A673 (cell line): Measurements from ENCODE around the gene NBAS. TPM values are rescaled to one million over a fixed set of nuclear protein-coding genes. Genes with fewer than 3 reads are reported as not detected.

Source experiments
- BruUV-seq: library from RNA; stranded (reverse); fragments of 400-500 nt; replicated peaks from 2 replicates; lab custom pipeline; 2021; lab: Mats Ljungman, UMichigan
- CTCF ChIA-PET: fragments of 300-600 bp; sonication (Branson Sonifier 250); formaldehyde crosslinking; loops from one replicate; lab custom pipeline; 2022; ENCODE audit warnings: antibody characterized with exemption; lab: Charles Lee
- POLR2A ChIA-PET: fragments of 300-600 bp; sonication (Branson Sonifier 250); formaldehyde crosslinking; loops from one replicate; lab custom pipeline; 2022; ENCODE audit warnings: antibody characterized with exemption; ENCODE audit not compliant: low non-redundant PET; lab: Charles Lee
- DNase-seq: peaks from one replicate; pipeline ENCODE4 v3.0.0-alpha.2; 2015; ENCODE audit warnings: low spot score
- H3K27ac ChIP-seq: fragments of 200-600 bp; sonication (generic); 2 replicates; pipeline ENCODE4 v1.5.1; 2016; ENCODE audit warnings: mixed run types, low read depth, mild to moderate bottlenecking, mixed read lengths, antibody characterized with exemption, low read length; ENCODE audit not compliant: poor library complexity, severe bottlenecking
- H3K27me3 ChIP-seq: fragments of 200-600 bp; sonication (generic); replicated peaks from 2 replicates; pipeline ENCODE4 v1.6.1; 2017; ENCODE audit warnings: mixed run types, low read depth, mild to moderate bottlenecking, mixed read lengths, antibody characterized with exemption, low read length; ENCODE audit not compliant: insufficient read depth, poor library complexity
- H3K36me3 ChIP-seq: fragments of 200-600 bp; sonication (generic); 2 replicates; pipeline ENCODE4 v1.6.1; 2016; ENCODE audit warnings: mixed run types, mild to moderate bottlenecking, mixed read lengths, antibody characterized with exemption, low read length; ENCODE audit not compliant: insufficient read depth, poor library complexity, severe bottlenecking
- H3K4me1 ChIP-seq: fragments of 200-600 bp; sonication (generic); 2 replicates; pipeline ENCODE4 v1.6.1; 2017; ENCODE audit warnings: mixed run types, mild to moderate bottlenecking, mixed read lengths, antibody characterized with exemption, low read length; ENCODE audit not compliant: insufficient read depth, poor library complexity, severe bottlenecking
- H3K4me3 ChIP-seq: fragments of 200-600 bp; sonication (generic); 2 replicates; pipeline ENCODE4 v1.5.1; 2016; ENCODE audit warnings: low read depth, mixed run types, mild to moderate bottlenecking, mixed read lengths, low read length; ENCODE audit not compliant: poor library complexity, severe bottlenecking
- H3K9me3 ChIP-seq: fragments of 200-600 bp; sonication (generic); 2 replicates; pipeline ENCODE4 v1.6.1; 2016; ENCODE audit warnings: mixed run types, low read depth, mild to moderate bottlenecking, mixed read lengths, antibody characterized with exemption, low read length; ENCODE audit not compliant: poor library complexity, severe bottlenecking
- EZH2 ChIP-seq: fragments of 200-600 bp; sonication (generic); IDR thresholded peaks from 2 replicates; pipeline ENCODE4 v1.6.1; 2017; ENCODE audit warnings: borderline replicate concordance, low read depth, mild to moderate bottlenecking, mixed read lengths, antibody characterized with exemption, low read length; ENCODE audit not compliant: poor library complexity, severe bottlenecking
- intact Hi-C: fragments of 100-400 bp; cut with micrococcal nuclease; formaldehyde crosslinking; loops from one replicate; pipeline ENCODE4 v1.10.0; 2022; ENCODE audit not compliant: unreplicated experiment
- total RNA-seq: library from RNA; stranded (reverse); gene quantifications from 2 replicates; pipeline ENCODE4 v1.2.3, GENCODE V29; 2021
- TF ChIP-seq, protein P1 (sequence below): fragments of 300-800, 200-600 bp; sonication (generic); conservative IDR thresholded peaks from 2 replicates; pipeline ENCODE4 v1.5.1; 2017; ENCODE audit warnings: low read depth, mild to moderate bottlenecking, antibody characterized with exemption, low read length, moderate library complexity, mixed read lengths

The NBAS gene
- total RNA-seq, 1 experiment from 2014 or later: 38.7 TPM

DNA sequence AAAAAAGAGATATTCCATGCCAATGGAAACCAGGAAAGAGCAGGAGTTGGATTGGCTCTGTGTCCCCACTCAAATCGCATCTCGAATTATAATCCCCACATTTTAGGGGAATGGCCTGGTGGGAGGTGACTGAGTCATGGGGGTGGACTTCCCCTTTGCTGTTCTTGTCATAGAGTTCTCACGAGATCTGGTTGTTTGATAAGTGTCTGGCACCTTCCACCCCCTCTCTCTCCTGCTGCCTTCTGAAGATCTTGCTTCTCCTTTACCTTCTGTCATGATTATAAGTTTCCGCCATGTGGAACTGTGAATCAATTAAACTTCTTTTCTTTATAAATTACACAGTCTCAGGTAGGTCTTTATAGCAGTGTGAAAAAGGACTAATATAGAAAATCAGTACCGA lies 355.6 kb downstream of the NBAS start:
- H3K36me3 ChIP-seq: no peaks in the 10 kb centered on the region
- ChIA-PET POLR2A (no interaction called here), CTCF (no interaction called here)
- BruUV-seq: no TSS peak
- H3K27me3 ChIP-seq: no peaks in the 10 kb centered on the region
- no peak overlapping the region for H3K27ac ChIP-seq
- H3K9me3 ChIP-seq: no peaks in the 10 kb centered on the region
- no peaks in the 10 kb centered on the region for H3K4me1 ChIP-seq
- DNase-seq: no peak
- H3K4me3 ChIP-seq: no peak overlapping the region
- TF ChIP-seq, protein P1, sequence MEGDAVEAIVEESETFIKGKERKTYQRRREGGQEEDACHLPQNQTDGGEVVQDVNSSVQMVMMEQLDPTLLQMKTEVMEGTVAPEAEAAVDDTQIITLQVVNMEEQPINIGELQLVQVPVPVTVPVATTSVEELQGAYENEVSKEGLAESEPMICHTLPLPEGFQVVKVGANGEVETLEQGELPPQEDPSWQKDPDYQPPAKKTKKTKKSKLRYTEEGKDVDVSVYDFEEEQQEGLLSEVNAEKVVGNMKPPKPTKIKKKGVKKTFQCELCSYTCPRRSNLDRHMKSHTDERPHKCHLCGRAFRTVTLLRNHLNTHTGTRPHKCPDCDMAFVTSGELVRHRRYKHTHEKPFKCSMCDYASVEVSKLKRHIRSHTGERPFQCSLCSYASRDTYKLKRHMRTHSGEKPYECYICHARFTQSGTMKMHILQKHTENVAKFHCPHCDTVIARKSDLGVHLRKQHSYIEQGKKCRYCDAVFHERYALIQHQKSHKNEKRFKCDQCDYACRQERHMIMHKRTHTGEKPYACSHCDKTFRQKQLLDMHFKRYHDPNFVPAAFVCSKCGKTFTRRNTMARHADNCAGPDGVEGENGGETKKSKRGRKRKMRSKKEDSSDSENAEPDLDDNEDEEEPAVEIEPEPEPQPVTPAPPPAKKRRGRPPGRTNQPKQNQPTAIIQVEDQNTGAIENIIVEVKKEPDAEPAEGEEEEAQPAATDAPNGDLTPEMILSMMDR: no peak
- no peak for TF ChIP-seq EZH2
- intact Hi-C loops: no loop called here

DNA sequence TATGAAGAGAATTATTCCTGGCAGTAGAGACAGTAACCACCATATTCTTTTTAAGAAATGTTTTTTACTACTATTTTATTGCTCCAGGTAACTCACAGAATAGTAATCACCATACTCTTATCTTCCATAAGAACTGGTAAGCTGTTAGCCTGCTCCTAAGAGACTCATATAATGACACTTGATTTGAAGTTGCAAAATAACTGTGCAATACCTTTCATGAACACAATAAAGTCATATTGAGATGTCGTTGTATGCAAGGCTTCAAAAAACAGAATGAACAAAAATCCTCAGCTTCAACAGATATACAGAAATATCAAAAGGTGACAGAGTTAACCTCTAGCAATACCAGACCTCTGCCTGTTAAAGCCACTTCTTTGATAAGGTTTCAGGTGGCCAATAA lies 360.1 kb downstream of the NBAS start:
- CTCF ChIA-PET: no interaction called here

DNA sequence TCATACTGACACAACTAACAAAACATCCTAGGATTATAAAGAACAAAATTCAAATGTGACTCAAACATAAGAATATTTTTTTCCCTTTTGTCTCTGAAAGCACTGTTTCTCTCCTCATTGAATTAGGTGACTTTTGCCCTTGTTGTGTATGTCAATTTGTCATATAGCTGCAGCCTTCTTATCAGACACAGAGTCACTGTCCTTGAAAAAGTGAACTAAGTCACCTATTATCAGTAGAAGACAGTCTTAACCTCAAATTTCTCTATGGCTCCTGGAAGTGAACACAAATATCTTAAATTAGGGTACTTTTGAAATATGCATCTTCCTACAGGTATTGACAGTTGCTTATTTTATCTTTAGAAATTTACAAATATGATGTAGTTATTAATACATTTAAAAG lies 360.6 kb downstream of the NBAS start:
- no peaks in the 10 kb centered on the region for H3K4me1 ChIP-seq
- H3K27me3 ChIP-seq: no peaks in the 10 kb centered on the region
- no peak for TF ChIP-seq EZH2
- TF ChIP-seq, protein P1: no peak
- no peak for DNase-seq
- H3K27ac ChIP-seq: no peak overlapping the region
- intact Hi-C loops: no loop called here
- H3K36me3 ChIP-seq: no peaks in the 10 kb centered on the region
- ChIA-PET CTCF (no interaction called here), POLR2A (no interaction called here)
- H3K9me3 ChIP-seq: no peaks in the 10 kb centered on the region
- no peak overlapping the region for H3K4me3 ChIP-seq
- no TSS peak for BruUV-seq

More for the DNA sequence above, 360.1 kb downstream of the NBAS start:
- Histone ChIP-seq H3K27me3 (no peaks in the 10 kb centered on the region), H3K4me1 (no peaks in the 10 kb centered on the region), H3K4me3 (no peak overlapping the region), H3K36me3 (no peaks in the 10 kb centered on the region), H3K27ac (no peak overlapping the region), H3K9me3 (no peaks in the 10 kb centered on the region)
- TF ChIP-seq, protein P1: no peak
- TF ChIP-seq EZH2: no peak
- DNase-seq: no peak
- POLR2A ChIA-PET: no interaction called here
- no TSS peak for BruUV-seq
- intact Hi-C loops: no loop called here
